Left colon (tissue), 2 donors: ENCODE measurements around the gene SGO2. TPM values are rescaled to one million over a fixed set of nuclear protein-coding genes. Genes with fewer than 3 reads are reported as not detected.
"Not testable (repeated sequence)": the region's sequence is repeated elsewhere in the genome, so short reads cannot be mapped to it uniquely, and the experiment has no call there.

Experiments
- ATAC-seq: fragments of 200-7000 bp; cut with Tn5 transposase; one replicate; pipeline ENCODE4 v1.9.1; 2020; ENCODE audit warnings: mild to moderate bottlenecking, moderate library complexity
- DNase-seq, 2 donors: peaks; one replicate each; pipeline ENCODE4 v3.0.0-alpha.2; 2020
- intact Hi-C, 2 donors: fragments of 100-400 bp; cut with DNase I in 1 of 2; cut with micrococcal nuclease in 1 of 2; formaldehyde crosslinking; loops; one replicate each; pipeline versions ENCODE4 v1.11.2 to v1.14.0; 2022; cut with DNase I, micrococcal nuclease
- total RNA-seq, 2 donors: library from RNA; stranded (reverse); fragmentation: NEBNext Ultra II Directional; extraction: Animal tissue kit (Norgen Biotek cat#: 25700); gene quantifications; one replicate each; pipeline ENCODE4 v1.2.1, GENCODE V29; 2021
- donor health status: DM: no; HTN: no; CAD: no.
- donor health status: DM: yes; HTN: yes; CAD: no.

SGO2 gene
- total RNA-seq, 2 donors from 2014 or later: 2.6 to 3.9 TPM

GRCh38 chr2:200586644-200586975 is 60.6 kb downstream of the SGO2 start:
- ATAC-seq (no peak), DNase-seq (no peak)
- intact Hi-C loops: no loop called here

GRCh38 chr2:200587007-200587616 is 61.1 kb downstream of the SGO2 start:
- DNase-seq (no peak), ATAC-seq (no peak)
- intact Hi-C loops: no loop called here

DNA sequence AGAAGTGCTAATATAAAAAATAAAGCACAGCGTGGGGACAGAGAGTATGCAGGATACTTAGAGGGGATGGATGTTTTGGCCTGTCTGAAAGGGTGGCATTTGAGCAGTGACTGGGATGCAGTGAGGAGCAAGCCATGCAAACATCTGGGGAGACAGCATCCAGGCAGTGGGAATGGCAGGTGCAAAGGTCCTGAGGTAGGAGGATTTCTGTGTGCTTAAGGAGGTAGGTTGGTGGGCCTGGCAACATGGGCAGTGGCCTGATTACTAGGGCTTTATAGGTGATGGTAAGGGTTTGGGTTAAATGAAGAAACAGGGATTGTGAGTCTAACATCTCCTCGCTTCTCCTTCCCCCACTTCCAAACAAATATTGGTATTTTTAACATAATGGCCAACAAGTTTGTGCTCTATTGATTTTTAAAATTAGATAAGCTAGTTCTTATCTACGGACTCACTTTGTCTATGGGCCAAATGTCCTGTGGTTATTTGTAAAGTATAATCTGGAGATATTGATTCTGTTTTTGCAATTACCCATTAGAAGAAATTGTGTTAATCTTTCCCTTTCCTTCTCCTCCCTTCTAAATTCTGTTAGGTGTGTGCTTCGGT is 62.2 kb downstream of the SGO2 start:
- no peak for DNase-seq
- intact Hi-C loops: no loop called here
- no peak for ATAC-seq

DNA sequence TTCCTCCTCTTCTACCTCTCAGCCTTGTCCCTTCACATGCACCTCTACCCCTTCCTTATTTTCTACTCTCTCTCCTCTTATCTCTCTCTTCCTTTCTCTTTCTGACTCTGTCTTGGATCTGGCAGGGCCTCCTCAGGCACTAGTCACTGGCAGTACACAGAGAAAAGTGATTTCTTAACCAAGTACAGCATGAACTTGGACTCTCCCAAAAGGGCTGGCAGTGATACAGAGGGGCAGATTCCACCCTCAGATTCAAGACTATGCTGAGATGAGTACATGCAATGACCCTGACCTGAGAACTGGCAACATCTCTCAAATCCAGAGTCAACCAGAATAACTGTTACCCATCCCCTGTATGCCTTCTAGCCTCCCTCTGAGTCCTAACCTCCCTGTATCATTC is 64.1 kb downstream of the SGO2 start:
- no peak for DNase-seq
- intact Hi-C loops: no loop called here
- ATAC-seq: no peak

DNA sequence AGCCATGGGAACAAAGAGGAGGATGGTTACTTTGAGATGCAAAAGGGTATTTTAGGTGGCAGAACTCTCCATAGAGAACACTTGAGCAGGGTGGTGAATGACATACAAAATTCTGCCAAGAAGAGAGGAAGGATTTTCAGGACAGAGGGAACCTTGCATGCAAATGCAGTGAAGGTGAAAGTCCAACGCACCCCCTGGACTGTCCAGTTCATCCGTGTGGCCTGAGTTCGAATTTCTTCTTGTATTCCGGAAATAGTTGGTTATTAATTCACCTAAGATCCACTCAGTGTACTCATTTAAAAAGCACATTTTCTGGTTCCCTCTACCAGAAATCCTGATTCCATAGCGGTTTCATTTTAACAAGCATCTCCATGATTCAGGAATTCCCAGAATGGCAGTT is 65.3 kb downstream of the SGO2 start:
- no peak for ATAC-seq
- no peak for DNase-seq
- intact Hi-C loops: no loop called here

DNA sequence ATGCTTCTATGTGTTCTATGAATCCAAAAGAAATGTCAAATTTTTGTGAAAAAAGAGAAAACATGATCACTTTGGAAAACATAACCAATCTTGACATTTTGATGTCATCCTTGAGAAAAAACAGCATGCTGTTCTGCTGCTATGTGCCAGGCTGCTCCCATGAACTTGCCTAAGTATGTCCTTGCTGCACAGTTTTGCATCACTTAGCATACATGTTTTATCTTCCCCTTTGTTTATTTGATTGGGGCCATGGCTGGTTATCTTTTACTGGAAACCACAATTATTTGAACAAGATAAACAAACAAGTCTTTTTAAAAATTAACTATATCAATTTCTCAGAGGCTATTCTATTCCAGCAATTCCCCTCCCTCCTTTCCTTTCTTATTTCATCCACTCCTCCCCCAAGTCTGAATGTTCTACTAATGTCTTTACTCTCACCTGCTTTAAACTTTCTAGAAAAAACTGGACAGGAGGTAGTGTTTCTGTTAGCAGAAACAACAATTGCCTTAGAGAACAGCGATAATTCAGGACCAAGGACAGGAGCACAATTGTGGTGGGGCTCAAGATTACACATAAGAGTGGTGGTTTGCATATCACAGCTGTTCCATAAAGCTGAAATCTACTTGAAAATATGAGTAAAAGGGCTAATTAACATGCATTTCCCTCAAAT is 66.5 kb downstream of the SGO2 start:
- intact Hi-C loops: no loop called here
- DNase-seq (no peak), ATAC-seq (no peak)

GRCh38 chr2:200593905-200594304 is 67.9 kb downstream of the SGO2 start:
- intact Hi-C loops: no loop called here
- DNase-seq (no peak), ATAC-seq (no peak)

DNA sequence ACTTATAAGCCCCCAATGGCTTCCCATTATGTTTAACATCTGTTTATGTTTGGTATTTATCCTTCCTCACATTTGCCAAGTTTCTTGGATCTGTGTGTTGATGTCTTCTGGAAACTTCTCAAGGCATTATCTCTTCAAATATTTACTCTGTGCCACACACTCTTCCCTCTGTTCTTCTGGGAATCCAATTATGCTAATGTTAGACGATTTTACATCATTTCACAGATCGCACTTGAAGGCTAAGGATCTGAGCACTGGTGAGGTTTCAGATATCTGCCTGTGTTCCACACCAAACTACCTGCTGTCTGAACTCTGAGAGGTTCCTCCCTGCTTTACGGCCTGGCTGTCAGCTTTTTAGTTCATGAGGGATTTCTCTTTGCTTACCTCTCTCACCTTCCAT is 69.9 kb downstream of the SGO2 start:
- no peak for DNase-seq
- peak; percentile 17 for ATAC-seq
- intact Hi-C loops: no loop called here

DNA sequence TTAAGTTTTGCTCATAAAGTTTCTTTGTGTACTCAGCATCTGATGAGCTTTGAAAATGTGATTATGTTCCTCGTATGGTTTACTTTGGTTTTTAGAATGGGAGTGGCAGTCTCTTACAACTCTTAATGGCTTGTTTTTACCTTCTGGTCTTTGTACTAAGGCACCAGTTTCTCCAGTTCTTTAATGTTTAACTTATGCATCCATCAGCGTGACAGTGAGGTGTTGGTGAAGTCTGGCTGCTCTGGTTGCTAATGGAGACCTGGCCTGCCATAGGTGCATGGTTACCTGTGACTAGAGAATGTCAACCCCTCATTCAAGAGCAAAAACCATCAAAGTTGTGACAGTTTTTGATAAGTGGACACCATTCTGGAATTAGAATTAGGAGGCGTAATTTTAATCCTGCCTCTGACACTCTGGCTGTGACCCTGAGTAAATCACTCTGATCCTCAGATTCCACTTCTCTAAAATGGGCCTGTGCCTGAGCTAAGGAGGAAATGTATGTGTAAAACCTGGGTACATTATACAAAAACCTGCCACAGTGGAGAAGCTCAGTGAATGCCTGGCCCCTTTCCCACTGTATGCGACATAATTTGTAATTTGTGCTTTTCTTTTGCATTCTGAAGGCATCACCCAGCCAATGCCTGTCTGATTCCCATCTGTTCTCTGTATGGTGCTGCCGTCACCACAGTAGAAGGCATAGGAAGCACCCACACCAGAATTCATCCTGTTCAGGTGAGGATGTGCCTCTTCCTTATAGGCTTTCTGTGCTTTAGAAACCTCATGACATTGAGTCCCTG is 71.0 kb downstream of the SGO2 start:
- intact Hi-C loops: no loop called here
- no peak for DNase-seq
- ATAC-seq: peak; percentile 97

DNA sequence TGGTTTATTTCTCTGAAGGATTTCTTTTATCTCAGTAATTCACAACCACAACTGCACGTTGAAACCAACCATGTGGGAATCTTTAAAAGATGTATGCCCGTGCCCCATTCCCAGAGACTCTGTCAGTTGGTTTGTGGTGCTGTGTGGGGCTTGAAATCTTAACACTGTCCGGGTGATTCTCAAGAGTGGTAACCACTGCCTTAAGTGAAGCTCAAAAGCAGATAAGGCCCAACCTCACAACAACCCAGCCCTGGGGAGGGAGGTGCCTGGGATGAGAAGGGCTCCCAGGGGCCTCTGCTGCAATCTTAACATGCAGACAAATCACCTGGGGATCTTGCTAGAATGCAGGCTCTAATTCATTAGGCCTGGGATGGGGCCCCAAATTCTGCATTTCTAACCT is 73.2 kb downstream of the SGO2 start:
- intact Hi-C loops: no loop called here
- ATAC-seq (no peak), DNase-seq (no peak)

DNA sequence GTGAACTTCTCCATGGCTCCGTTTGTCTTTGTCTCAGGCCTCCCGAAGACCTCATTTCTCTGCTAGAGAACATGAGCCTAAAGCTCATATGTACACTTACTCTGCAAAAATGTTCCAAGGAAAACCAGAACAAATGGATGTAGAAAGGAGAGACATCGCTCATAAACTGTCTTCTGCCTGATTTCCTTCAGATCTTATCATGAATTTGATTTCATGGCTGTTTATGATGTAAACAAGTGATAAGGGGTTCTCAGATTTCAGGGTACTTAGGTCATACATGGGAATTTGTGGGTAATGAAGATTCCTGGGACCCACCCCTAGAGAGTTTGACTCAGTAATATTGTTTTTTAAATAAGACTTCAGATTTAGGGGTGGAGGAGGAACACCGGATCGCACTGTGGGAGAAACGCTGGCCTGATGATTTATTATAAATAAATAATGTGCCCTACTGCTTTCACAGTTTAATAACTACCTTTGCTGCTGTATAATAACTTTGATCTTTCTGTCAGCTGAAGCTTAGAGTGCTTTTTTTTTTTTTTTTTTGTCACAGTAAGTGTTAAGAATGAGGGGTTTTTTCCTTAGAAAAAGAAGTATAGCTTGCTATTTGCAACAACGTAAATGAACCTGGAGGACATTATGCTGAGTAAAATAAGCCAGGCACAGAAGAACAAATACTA is 74.7 kb downstream of the SGO2 start:
- ATAC-seq (no peak), DNase-seq (no peak)
- intact Hi-C loops: no loop called here

DNA sequence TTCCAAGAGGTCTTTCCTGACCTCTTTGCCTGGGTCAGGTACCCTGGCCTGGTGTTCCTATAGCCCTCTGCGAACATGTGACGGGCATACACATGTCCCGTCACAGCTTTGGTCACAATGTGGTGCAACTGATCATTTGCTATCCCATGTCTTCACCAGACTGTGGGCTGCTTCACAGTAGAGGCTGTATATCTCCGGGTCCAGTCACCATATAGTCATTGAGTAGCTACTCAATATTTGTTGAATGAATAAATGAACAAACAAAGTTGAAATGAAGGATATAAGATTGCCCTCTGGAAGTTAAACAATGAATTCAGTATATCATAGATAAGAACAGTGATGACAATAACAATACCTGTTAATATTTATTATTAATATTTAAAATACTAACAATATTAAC is 76.6 kb downstream of the SGO2 start:
- ATAC-seq: no peak

DNA sequence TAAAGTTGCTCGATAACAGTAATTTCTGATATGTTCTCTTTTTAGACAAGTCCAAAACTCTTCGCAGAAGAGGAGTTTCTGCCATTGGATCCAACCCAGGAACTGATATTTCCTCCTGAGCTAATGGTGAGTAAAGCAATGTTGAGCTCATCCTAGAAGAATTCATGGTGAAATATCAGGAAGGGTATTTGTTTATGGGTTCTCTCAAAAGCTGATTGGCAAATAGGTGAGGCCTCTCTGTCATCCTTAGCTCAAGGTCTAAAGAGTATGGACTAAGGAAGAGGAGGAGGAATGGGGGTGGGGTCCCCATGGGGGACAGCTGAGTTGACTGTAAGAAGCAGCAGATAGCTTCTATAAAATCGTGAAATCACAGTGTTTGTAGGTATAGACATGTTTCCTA is 78.0 kb downstream of the SGO2 start:
- intact Hi-C loops: no loop called here
- ATAC-seq (peak; percentile 27), DNase-seq (no peak)

More for the DNA sequence above, 76.6 kb downstream of the SGO2 start:
- DNase-seq: no peak
- intact Hi-C loops: no loop called here

GRCh38 chr2:200604571-200605255 is 78.7 kb downstream of the SGO2 start:
- DNase-seq (no peak), ATAC-seq (no peak)
- intact Hi-C loops: no loop called here

GRCh38 chr2:200608341-200609027 is 82.5 kb downstream of the SGO2 start:
- DNase-seq: no peak

GRCh38 chr2:200609028-200609614 is 83.1 kb downstream of the SGO2 start:
- DNase-seq (no peak), ATAC-seq (no peak)
- intact Hi-C loops: no loop called here

More at GRCh38 chr2:200608341-200609027, 82.5 kb downstream of the SGO2 start:
- intact Hi-C loops: no loop called here
- ATAC-seq: no peak

DNA sequence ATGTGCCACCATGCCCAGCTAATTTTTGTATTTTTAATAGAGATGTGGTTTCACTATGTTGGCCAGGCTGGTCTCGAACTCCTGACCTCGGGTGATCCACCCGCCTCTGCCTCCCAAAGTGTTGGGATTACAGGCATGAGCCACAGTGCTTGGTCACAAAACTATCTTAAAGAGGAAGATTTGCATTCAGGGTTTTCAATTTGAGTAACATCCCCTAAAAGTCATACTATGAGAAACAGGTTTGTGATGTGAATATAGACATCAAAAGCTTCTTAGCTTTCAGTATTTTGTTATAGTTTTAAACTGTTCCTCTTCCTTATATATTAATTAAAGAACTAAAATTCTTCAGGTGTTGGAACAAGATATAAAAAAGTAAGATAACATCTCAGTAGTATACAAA is 84.2 kb downstream of the SGO2 start:
- ATAC-seq, intact Hi-C loops, DNase-seq: not testable (repeated sequence)

GRCh38 chr2:200613692-200614091 is 87.7 kb downstream of the SGO2 start:
- no peak for DNase-seq
- ATAC-seq: no peak
- intact Hi-C loops: no loop called here
